ENCODE results near the gene SNX30.

DNA sequence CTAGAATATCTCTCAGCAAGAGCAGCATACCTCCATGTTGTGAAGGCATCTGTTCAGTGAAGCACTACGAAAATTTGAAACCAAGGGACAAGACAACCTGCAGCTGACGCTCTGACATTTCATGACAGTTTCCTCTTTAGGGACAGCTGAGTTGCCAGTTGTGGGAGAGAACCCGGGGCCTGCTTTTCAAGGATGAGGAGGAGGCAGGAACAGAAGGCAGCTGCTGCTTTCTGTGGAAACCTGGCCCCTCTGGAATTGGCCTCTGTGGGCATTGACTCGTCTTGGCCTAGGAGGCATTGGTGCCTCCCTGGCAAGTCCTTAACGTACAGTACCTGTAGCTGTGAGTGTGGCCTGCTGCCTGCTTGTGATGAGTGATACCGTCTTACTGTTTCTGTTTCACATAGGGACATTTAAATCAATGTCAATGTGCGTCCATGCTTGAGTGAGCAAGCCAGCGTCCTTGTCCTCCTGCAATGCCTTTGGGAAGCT lies 118.5 kb downstream of the SNX30 start:
- TF ChIP-seq, protein P1, sequence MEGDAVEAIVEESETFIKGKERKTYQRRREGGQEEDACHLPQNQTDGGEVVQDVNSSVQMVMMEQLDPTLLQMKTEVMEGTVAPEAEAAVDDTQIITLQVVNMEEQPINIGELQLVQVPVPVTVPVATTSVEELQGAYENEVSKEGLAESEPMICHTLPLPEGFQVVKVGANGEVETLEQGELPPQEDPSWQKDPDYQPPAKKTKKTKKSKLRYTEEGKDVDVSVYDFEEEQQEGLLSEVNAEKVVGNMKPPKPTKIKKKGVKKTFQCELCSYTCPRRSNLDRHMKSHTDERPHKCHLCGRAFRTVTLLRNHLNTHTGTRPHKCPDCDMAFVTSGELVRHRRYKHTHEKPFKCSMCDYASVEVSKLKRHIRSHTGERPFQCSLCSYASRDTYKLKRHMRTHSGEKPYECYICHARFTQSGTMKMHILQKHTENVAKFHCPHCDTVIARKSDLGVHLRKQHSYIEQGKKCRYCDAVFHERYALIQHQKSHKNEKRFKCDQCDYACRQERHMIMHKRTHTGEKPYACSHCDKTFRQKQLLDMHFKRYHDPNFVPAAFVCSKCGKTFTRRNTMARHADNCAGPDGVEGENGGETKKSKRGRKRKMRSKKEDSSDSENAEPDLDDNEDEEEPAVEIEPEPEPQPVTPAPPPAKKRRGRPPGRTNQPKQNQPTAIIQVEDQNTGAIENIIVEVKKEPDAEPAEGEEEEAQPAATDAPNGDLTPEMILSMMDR (conservative IDR thresholded peaks at IDR 0.05; ENCODE audit: low read length), result no peak
- TF ChIP-seq EZH2phosphoT487 (IDR thresholded peaks at IDR 0.05; ENCODE audit: borderline replicate concordance), result no peak
